ENCODE results near the gene PTPRU.
"Not testable (repeated sequence)": the region's sequence is repeated elsewhere in the genome, so short reads cannot be mapped to it uniquely, and the experiment has no call there.

The PTPRU gene

DNA sequence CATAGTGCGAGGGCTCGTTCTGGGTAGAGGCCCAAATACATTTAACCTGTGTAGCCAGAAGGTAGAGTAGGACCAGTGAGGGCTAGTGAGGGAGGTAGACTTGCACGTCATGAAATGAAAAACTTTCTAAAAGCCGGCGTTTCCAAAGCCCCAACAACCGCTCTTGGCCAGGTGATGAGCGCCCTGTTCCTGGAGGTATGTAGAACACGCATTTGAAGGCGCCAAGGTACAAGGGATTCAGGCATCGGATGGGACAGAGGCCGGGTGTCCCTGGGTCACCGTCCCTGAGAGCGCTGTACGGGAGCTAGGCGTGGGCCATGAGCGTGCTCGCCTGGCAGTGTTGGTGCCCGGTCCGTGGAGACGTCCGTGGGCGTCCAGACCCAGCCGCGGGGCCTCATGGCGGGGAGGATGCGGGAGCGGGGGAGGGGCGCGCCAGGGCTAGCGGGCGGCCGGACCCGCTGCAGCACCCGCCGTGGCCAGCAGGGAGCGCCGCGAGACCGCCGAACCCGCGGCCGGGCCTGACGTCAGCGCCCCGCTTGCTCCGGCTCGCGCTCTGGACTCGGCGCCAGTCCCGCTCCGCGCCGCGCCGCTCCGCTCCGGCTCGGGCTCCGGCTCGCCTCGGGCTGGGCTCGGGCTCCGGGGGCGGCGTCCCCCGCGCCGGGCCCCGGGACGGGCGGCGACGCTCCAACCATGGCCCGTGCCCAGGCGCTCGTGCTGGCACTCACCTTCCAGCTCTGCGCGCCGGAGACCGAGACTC, at the start of gene PTPRU:
Gene PTPRU (plus strand): TSS at position 568 of the 757 bp plus-strand sequence. CDS start 123 bp downstream, at position 691.
- DNase-seq = peak; percentile 57

DNA sequence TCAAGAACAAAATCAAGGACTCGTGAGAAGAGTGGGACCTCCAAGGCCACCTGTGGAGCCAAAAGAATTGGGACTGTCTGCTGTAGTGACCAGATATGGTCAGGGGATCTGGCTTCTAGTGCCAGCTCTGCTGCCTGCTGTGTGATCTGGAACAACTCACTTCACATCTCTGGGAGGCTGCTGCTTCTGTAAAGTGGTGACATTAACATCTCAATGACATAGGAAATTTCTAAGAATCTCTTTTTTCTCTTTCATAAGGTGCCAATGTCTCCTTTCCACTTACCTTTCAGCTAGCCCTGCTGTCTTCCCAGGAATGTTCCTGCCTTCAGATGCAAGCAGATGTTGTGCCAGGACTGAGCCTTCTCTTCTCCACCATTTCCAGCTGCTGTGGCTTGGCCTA, 49.6 kb upstream of the PTPRU start:
- no peak for DNase-seq

DNA sequence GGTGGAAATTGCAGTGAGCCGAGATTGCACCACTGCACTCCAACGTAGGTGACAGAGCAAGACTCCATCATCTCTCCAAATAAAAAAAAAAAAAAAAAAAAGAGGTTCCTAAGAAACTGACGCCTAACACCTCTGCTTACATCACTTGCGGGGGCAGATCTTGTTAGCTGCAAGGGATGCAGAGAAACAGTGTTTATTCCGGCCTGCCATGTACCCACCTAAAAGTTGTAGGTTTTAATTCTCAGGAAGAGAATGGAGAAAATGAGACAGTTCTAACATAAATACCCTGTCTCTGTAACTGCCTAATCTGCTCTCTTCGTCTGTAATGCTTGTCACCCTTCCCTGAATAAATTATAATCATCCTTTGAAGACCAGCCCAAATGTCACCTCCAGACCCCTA, 45.6 kb upstream of the PTPRU start:
- DNase-seq = no peak

DNA sequence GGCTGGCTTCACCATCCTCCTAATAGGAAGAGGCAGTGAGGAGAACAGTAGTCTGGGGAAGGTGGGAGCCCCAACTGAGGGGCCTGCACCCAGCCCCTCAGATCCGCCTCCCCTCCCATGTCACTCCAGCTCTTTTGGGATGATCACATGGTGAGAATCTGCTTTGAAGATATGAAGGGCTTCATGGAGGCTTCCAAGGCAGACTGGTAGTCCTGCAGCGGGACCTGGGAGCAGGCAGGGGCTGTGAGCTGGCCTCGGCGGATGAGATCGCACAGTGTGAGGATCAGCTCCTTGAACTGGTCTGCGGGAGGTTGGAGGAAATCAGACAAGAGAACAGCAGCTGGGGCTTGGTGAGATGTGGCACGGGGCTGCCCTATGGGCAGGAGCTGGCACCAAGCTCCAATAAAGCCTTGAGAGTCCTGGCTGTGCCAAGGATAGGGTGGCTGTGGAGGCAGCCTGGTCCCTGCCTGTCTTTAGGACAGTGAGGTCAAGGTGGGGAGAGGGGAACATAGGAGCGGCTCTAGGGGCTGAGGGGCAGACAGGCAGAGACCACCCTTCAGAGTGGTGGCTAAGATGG, 42.4 kb upstream of the PTPRU start:
- no peak for DNase-seq

GRCh38 chr1:29195881-29196291, 40.4 kb upstream of the PTPRU start:
- DNase-seq = no peak

DNA sequence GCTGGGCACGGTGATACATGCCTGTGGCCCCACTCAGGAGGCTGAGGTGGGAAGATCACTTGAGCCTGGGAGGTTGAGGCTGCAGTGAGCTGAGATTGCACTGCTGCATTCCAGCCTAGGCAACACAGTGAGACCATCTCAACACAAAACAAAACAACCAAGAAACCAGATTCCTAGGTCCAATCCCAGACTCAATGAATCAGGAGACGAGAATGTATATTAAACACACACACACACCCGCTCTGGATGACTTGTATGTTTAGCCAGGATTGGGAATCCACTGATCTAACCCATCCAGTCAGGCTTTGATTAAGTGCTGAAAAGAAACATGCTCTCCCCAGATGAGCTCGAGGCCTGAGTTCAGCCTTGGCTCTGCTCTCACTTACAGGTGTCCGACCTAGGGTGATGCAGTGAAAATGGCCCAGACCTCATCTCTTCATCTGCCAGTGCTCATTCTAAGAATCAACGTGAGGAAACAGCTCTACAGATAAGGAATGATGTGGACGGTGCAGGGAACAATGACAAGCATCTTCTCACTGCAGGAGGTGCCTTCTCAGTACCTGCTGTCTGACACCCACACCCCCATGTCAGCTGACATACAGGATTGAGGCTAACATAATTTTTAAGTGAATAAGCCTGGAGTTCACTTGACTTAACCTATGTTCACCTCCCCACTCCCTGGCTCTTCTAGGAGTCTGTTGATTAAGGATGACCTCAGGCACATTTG, 39.3 kb upstream of the PTPRU start:
- DNase-seq = no peak

GRCh38 chr1:29197590-29197924, 38.8 kb upstream of the PTPRU start:
- peak; percentile 59 for DNase-seq

DNA sequence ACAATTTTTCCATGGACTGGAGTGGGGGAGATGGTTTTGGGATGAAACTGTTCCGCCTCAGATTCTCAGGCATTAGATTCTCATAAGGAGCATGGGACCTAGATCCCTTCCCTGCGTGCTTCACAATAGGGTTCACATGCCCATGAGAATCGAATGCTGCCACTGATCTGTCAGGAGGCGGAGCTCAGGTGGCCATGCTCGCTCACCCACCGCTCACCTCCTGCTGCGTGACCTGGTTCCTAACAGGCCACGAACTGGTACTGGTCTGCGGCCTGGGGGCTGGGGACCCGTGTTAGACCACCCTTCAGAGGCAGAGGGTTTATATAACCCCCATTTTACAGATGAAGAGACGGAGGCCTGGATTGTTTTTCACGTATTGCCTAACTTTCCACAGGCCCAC, 38.3 kb upstream of the PTPRU start:
- DNase-seq = no peak

DNA sequence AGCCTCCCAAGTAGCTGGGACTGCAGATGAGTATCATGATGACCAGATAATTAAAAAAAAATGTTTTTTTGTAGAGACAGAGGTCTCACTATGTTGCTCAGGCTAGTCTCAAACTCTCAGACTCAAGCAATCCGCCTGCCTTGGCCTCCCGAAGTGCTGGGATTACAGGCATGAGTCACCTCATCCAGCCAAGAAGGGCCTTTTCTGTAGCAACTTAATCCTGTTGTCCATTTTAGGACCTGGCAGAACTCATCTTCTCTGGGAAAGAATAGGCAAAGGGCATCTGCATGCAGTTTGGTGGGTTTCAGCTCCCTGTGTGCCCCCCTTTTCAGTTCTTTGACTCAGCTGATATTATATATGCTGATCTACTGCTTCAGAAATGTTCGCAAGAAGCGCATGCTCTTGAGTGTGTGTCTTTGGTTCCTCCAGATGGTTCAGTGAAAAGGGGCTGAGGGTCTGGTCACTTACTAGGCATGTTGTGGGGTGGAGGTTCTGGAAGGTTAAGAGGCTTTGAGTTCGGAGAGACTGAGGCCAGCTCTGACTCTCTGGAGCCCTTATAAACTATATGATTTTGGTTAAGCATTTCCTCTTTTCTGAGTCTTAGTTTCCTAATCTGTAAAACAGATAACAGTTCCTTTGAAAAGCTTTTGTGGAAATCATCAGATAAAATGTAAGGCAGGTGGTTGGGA, 35.3 kb upstream of the PTPRU start:
- no peak for DNase-seq

DNA sequence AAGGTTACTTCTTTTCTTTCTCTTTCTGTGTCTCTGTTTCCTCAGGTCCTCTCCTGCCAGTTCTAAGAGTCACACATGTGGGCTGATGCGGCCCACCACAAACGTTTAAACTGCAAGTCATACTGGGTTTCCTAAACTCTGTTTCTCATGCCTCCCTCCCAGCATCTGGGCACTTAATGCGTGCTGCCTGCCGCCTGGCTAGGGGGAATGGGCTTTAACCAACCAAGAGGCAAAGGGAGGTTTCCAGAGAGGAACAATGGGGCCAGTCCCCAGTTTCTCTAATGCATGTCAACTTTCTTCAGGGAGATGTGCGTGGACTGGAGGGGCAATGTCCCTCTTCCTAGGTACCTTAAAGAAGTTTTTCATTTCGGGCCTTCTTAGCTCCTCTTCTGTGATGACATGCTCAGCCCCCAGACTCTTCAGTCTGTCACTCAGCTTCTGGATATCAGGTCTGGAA, 34.7 kb upstream of the PTPRU start:
- no peak for DNase-seq

- no peak for DNase-seq
Observed at GRCh38 chr1:29202053-29202452, 34.3 kb upstream of the PTPRU start.

DNA sequence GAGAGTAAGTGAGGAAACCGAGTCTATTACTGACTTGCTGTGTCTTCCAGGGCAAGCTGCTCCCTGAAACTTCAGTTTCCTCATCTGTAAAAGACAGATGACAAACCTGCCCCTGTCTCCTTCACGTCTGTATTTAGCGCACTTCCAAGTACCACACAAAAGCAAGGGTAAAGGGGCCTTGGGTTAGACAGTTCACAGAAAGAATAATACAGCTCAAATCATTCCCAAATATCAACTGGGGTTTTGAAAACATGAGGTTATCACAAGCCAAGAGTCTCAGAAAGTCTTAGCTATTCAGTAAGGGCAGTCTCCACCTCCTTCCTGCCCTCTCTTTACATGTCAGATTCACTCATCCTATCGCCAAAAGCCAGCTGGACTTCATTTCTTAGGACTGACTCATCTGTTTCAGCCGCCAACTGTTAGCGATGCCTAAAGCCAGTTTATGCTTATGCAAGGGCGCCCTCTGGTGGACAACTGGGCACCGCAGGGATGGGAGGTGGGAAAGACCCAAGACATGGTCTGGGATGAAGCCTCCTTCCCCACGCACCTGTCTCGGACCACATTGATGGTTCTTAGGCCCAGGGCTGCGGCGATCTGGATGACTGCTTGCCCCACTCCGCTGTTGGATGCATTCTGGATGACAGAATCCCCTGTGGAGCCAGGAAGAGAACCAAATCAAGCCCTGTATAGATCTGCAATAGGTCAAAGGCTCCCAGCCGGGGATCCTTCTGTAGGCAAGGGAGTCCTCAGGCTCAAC, 33.6 kb upstream of the PTPRU start:
- peak; percentile 92 for DNase-seq

DNA sequence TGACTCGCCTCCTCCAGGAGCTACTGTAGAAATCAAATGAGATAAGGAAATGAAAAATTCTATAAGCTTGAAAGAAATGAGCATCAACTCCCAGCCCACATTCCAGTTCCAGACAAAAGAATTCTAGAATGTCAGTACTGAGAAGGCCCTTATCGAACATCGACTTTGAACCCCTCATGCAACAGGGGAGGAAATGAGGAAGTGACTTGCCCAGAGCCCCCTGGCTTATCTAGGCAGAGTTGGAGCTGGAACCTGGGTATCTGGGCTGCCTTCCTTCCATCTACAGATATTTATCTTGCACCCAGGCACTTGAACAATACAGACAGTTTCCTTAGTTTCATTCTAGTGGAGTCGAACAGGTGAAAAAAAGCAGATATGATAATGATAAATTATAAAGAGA, 27.9 kb upstream of the PTPRU start:
- no peak for DNase-seq

- DNase-seq = no peak
Observed at GRCh38 chr1:29209173-29209572, 27.1 kb upstream of the PTPRU start.

GRCh38 chr1:29210278-29211085, 25.8 kb upstream of the PTPRU start:
- DNase-seq = no peak

- DNase-seq = no peak
Observed at GRCh38 chr1:29211086-29212030, 25.0 kb upstream of the PTPRU start.

- peak; percentile 56 for DNase-seq
Observed at GRCh38 chr1:29213055-29213454, 23.3 kb upstream of the PTPRU start.

DNA sequence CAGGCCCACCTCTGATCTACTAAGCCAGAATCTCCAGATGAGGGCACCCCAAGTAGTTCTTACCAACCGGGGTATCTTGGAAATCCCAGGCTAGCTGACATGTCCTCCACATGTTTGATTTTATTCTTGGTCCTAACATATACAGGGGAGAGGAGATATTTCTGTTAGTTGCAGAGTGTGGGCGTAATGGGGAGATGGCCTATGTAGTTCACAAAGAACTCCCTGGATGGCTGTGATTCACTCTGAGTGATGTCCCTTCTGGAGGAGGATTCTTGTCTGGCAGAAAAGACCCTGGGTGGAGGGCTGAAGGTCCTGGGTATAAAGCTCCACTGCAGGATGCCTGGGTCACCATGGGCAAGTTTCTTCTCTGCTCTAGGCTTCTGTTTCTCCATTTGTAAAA, 18.7 kb upstream of the PTPRU start:
- DNase-seq = no peak

- DNase-seq = no peak
Observed at GRCh38 chr1:29218223-29218622, 18.1 kb upstream of the PTPRU start.

GRCh38 chr1:29221296-29221695, 15.0 kb upstream of the PTPRU start:
- no peak for DNase-seq

- DNase-seq = not testable (repeated sequence)
Observed at GRCh38 chr1:29222260-29222659, 14.1 kb upstream of the PTPRU start.

Data from NCI-H2107 (cell line).